WTC11 (cell line): ENCODE measurements around the gene DTL. TPM values are rescaled to one million over a fixed set of nuclear protein-coding genes. Genes with fewer than 3 reads are reported as not detected.

Experiments
- ATAC-seq: fragments of 200-7000 bp; cut with Tn5 transposase; 2 replicates; pipeline ENCODE4 v1.10.0; 2021; ENCODE audit warnings: mild to moderate bottlenecking, moderate library complexity
- CTCF ChIA-PET: fragments of 300-600 bp; sonication (Branson Sonifier 250); formaldehyde crosslinking; loops from one replicate; lab custom pipeline; 2021; ENCODE audit warnings: antibody characterized with exemption; lab: Charles Lee
- POLR2A ChIA-PET: fragments of 350-600 bp; sonication (Branson Sonifier 250); formaldehyde crosslinking; loops from one replicate; lab custom pipeline; 2021; ENCODE audit warnings: antibody characterized with exemption; lab: Charles Lee
- DNase-seq: peaks from one replicate; pipeline ENCODE4 v3.0.0; 2021; ENCODE audit warnings: low spot score
- H3K27ac Mint-ChIP-seq: 2 replicates; pipeline ENCODE4 v1.8.0; 2021; ENCODE audit warnings: mixed read lengths
- H3K27me3 Mint-ChIP-seq: 2 replicates; pipeline ENCODE4 v1.8.0; 2021; ENCODE audit warnings: low read depth, mild to moderate bottlenecking, moderate library complexity, mixed read lengths
- H3K36me3 Mint-ChIP-seq: 2 replicates; pipeline ENCODE4 v1.8.0; 2021; ENCODE audit warnings: mixed read lengths
- H3K4me1 Mint-ChIP-seq: 2 replicates; pipeline ENCODE4 v1.8.0; 2022; ENCODE audit warnings: mixed read lengths
- H3K4me3 Mint-ChIP-seq: 2 replicates; pipeline ENCODE4 v1.8.0; 2021; ENCODE audit warnings: mild to moderate bottlenecking, moderate library complexity, mixed read lengths
- H3K9me3 Mint-ChIP-seq: 2 replicates; pipeline ENCODE4 v1.8.0; 2021; ENCODE audit warnings: mixed read lengths
- CREM ChIP-seq: sonication (generic); formaldehyde crosslinking; IDR thresholded peaks from 2 replicates; pipeline ENCODE4 v1.8.1; 2022; ENCODE audit warnings: mild to moderate bottlenecking, missing genetic modification reagents, moderate library complexity
- IRF2 ChIP-seq: sonication (generic); formaldehyde crosslinking; IDR thresholded peaks from 2 replicates; pipeline ENCODE4 v1.8.0; 2022; ENCODE audit warnings: low read depth, missing genetic modification reagents, borderline replicate concordance
- KAT7 ChIP-seq: sonication (generic); formaldehyde crosslinking; IDR thresholded peaks from 2 replicates; pipeline ENCODE4 v1.8.1; 2023; ENCODE audit warnings: missing genetic modification reagents, mild to moderate bottlenecking, borderline replicate concordance
- SMAD3 ChIP-seq: sonication (generic); formaldehyde crosslinking; IDR thresholded peaks from 2 replicates; pipeline ENCODE4 v1.8.0; 2022; ENCODE audit warnings: missing genetic modification reagents, mild to moderate bottlenecking, borderline replicate concordance
- ZNF416 ChIP-seq: fragments of 250-450 bp; sonication (Bioruptor Pico); IDR thresholded peaks from 2 replicates; pipeline ENCODE4 v1.9.0; 2021; ENCODE audit warnings: mild to moderate bottlenecking, inconsistent platforms
- ZNF423 ChIP-seq: fragments of 250-450 bp; sonication (Bioruptor Pico); IDR thresholded peaks from 2 replicates; pipeline ENCODE4 v2.1.2; 2022; ENCODE audit warnings: mild to moderate bottlenecking, moderate library complexity
- total RNA-seq: library from RNA; stranded (reverse); gene quantifications from 3 replicates; pipeline ENCODE4 v1.2.3, GENCODE V29; 2021
- TF ChIP-seq, protein P1 (sequence below): sonication (generic); formaldehyde crosslinking; IDR thresholded peaks from 2 replicates; pipeline ENCODE4 v1.8.0; 2023; ENCODE audit warnings: missing genetic modification reagents, mild to moderate bottlenecking, borderline replicate concordance
- TF ChIP-seq, protein P2 (sequence below): sonication (generic); formaldehyde crosslinking; conservative IDR thresholded peaks from 2 replicates; pipeline ENCODE4 v1.8.1; 2022; ENCODE audit warnings: mild to moderate bottlenecking, missing genetic modification reagents
- TF ChIP-seq, protein P3 (sequence below): sonication (generic); formaldehyde crosslinking; IDR thresholded peaks from 2 replicates; pipeline ENCODE4 v1.8.1; 2023; ENCODE audit warnings: mild to moderate bottlenecking, moderate library complexity, missing genetic modification reagents
- TF ChIP-seq, protein P4 (sequence below): sonication (generic); formaldehyde crosslinking; IDR thresholded peaks from 2 replicates; pipeline ENCODE4 v1.8.1; 2023; ENCODE audit warnings: mild to moderate bottlenecking, missing genetic modification reagents, moderate library complexity

Gene DTL
- total RNA-seq, 1 experiment from 2014 or later: 52.3 TPM

DNA sequence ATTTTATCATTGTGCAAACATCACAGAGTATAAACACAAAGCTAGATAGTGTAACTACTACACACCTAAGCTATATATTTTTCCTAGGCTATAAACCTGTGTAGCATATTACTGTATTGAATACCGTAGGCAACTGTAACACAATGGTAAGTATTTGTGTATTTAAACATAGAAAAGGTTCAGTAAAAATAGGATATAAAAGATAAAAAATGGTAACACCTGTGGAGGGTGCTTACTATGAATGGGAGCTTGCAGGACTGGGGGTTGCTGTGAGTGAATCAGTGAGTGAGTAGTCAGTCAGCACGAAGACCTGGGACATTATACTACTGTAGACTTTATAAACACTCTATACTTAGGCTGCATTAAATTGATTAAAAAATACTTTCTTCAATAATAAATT lies 4.1 kb downstream of the DTL start (continued):
- TF ChIP-seq, protein P1, sequence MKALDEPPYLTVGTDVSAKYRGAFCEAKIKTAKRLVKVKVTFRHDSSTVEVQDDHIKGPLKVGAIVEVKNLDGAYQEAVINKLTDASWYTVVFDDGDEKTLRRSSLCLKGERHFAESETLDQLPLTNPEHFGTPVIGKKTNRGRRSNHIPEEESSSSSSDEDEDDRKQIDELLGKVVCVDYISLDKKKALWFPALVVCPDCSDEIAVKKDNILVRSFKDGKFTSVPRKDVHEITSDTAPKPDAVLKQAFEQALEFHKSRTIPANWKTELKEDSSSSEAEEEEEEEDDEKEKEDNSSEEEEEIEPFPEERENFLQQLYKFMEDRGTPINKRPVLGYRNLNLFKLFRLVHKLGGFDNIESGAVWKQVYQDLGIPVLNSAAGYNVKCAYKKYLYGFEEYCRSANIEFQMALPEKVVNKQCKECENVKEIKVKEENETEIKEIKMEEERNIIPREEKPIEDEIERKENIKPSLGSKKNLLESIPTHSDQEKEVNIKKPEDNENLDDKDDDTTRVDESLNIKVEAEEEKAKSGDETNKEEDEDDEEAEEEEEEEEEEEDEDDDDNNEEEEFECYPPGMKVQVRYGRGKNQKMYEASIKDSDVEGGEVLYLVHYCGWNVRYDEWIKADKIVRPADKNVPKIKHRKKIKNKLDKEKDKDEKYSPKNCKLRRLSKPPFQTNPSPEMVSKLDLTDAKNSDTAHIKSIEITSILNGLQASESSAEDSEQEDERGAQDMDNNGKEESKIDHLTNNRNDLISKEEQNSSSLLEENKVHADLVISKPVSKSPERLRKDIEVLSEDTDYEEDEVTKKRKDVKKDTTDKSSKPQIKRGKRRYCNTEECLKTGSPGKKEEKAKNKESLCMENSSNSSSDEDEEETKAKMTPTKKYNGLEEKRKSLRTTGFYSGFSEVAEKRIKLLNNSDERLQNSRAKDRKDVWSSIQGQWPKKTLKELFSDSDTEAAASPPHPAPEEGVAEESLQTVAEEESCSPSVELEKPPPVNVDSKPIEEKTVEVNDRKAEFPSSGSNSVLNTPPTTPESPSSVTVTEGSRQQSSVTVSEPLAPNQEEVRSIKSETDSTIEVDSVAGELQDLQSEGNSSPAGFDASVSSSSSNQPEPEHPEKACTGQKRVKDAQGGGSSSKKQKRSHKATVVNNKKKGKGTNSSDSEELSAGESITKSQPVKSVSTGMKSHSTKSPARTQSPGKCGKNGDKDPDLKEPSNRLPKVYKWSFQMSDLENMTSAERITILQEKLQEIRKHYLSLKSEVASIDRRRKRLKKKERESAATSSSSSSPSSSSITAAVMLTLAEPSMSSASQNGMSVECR: no peak
- no peak for TF ChIP-seq ZNF416 (CRISPR knock-in tag)
- TF ChIP-seq, all 79 proteins: peak for 0

DNA sequence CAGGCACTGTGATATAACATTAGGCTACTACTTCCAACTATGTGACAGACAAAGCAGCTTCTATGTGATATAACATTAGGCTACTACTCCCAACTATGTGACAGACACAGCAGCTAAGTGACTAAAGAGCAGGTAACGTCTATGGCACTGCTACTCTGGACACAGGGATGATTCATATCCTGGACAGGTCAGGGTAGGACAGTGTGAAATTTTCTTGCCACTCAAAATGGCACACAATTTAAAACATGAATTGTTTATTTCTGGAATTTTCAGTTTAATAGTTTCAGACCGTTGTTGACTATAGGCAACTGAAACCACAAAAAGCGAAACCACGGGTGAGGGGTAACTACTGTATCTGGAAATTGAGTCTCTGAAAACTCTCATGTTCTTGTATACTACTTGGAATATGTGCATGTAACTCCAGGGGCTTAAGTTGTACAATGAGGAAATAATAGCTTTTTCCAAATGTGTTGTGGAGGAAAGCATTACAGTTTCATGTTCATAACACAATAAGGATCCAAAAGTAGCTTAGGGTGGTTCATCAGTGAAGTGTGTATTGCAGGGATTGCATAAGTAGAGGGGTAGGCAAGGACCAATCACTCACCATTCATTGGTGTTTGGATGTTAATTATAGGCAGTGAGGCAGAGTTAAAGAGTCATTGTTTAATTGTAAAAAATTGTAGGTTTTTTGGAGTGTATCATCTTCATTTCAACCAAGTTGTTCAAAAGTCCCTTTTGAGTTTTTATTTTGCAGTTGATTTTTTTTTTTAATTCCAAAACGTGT lies 5.3 kb downstream of the DTL start:
- CTCF ChIA-PET: no interaction called here
- H3K4me1 Mint-ChIP-seq: peaks cover 27% of the 10 kb centered on the region
- no peaks in the 10 kb centered on the region for H3K9me3 Mint-ChIP-seq
- H3K27ac Mint-ChIP-seq: peak overlapping the region; percentile 80
- no peaks in the 10 kb centered on the region for H3K27me3 Mint-ChIP-seq
- peaks cover 19% of the 10 kb centered on the region for H3K36me3 Mint-ChIP-seq
- ATAC-seq: no peak
- H3K4me3 Mint-ChIP-seq: no peak overlapping the region
- TF ChIP-seq, protein P1: no peak
- TF ChIP-seq CREM (CRISPR knock-in tag) (no peak), ZNF423 (CRISPR knock-in tag) (no peak)
- TF ChIP-seq, all 79 proteins: peak for 0
- DNase-seq: no peak
- POLR2A ChIA-PET: no interaction called here

DNA sequence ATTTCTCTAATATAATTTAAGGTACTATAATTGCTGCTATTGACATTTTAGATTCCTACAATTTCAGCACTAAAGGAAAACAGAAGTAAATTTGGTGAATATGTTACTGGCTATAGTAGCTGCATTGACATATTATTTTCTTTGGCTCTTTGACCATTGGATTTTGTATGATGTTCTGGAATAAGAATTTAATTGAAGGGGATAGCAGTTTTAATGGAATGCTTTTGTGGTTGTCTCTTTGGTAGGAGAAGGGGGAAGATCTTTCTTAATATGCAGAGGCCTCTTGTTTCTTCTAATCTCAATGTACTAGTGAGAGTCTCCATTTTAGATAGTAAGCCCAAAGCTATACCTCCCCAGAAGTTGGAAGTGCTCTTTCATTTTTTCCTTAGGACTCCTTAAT lies 6.9 kb downstream of the DTL start:
- Mint-ChIP-seq H3K4me3 (no peak overlapping the region), H3K36me3 (peaks cover 31% of the 10 kb centered on the region)
- TF ChIP-seq KAT7 (CRISPR knock-in tag): no peak
- TF ChIP-seq, protein P2, sequence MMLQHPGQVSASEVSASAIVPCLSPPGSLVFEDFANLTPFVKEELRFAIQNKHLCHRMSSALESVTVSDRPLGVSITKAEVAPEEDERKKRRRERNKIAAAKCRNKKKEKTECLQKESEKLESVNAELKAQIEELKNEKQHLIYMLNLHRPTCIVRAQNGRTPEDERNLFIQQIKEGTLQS (CRISPR knock-in tag): no peak
- no peak for TF ChIP-seq SMAD3 (CRISPR knock-in tag)
- TF ChIP-seq, protein P3, sequence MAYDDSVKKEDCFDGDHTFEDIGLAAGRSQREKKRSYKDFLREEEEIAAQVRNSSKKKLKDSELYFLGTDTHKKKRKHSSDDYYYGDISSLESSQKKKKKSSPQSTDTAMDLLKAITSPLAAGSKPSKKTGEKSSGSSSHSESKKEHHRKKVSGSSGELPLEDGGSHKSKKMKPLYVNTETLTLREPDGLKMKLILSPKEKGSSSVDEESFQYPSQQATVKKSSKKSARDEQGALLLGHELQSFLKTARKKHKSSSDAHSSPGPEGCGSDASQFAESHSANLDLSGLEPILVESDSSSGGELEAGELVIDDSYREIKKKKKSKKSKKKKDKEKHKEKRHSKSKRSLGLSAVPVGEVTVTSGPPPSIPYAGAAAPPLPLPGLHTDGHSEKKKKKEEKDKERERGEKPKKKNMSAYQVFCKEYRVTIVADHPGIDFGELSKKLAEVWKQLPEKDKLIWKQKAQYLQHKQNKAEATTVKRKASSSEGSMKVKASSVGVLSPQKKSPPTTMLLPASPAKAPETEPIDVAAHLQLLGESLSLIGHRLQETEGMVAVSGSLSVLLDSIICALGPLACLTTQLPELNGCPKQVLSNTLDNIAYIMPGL (CRISPR knock-in tag): no peak
- TF ChIP-seq, protein P4, sequence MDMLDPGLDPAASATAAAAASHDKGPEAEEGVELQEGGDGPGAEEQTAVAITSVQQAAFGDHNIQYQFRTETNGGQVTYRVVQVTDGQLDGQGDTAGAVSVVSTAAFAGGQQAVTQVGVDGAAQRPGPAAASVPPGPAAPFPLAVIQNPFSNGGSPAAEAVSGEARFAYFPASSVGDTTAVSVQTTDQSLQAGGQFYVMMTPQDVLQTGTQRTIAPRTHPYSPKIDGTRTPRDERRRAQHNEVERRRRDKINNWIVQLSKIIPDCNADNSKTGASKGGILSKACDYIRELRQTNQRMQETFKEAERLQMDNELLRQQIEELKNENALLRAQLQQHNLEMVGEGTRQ (CRISPR knock-in tag): no peak
- no peak for TF ChIP-seq IRF2 (CRISPR knock-in tag)
- TF ChIP-seq ZNF423 (CRISPR knock-in tag): no peak
- TF ChIP-seq, all 79 proteins: peak for 0
- H3K27ac Mint-ChIP-seq: no peak overlapping the region
- no peaks in the 10 kb centered on the region for H3K9me3 Mint-ChIP-seq
- POLR2A ChIA-PET: no interaction called here
- H3K27me3 Mint-ChIP-seq: no peaks in the 10 kb centered on the region
- CTCF ChIA-PET: no interaction called here
- H3K4me1 Mint-ChIP-seq: peaks cover 20% of the 10 kb centered on the region
- DNase-seq: no peak
- no peak for ATAC-seq
